HCT116 (cell line): ENCODE results near the gene CTNNA1. TPM values are rescaled to one million over a fixed set of nuclear protein-coding genes. Genes with fewer than 3 reads are reported as not detected.

Experiments used
- ATAC-seq: fragments of 200-7000 bp; cut with Tn5 transposase; 2 replicates; pipeline ENCODE4 v1.9.1; 2020; ENCODE audit warnings: mild to moderate bottlenecking, moderate library complexity
- BruUV-seq: library from RNA; stranded (reverse); fragments of 400-500 nt; replicated peaks from 2 replicates; lab custom pipeline; 2021; lab: Mats Ljungman, UMichigan
- CTCF ChIA-PET: fragments of 300-600 bp; sonication (Branson Sonifier 250); formaldehyde crosslinking; loops from one replicate; lab custom pipeline; 2021; ENCODE audit warnings: antibody characterized with exemption; lab: Charles Lee
- POLR2A ChIA-PET: fragments of 300-600, 350-600 bp; sonication (Branson Sonifier 250); formaldehyde crosslinking; loops from one replicate; lab custom pipeline; 2021; ENCODE audit warnings: antibody characterized with exemption; lab: Charles Lee
- RAD21 ChIA-PET, 2 experiments: fragments of 300-600 bp; sonication (Branson Sonifier 250); formaldehyde crosslinking; loops; one replicate each; lab custom pipeline; 2023; ENCODE audit warnings: low total read pairs in 2 of 2; ENCODE audit not compliant: uncharacterized antibody in 2 of 2, unreplicated experiment in 2 of 2, low non-redundant PET in 1 of 2; lab: Charles Lee
- DNase-seq: peaks from one replicate; pipeline ENCODE4 v3.0.0-alpha.2; 2010; ENCODE audit warnings: low read depth, low spot score
- H2AFZ ChIP-seq: fragments of 200-600 bp; shearing (Covaris generic), sonication (generic); 2 replicates; pipeline ENCODE4 v1.6.1; 2017; ENCODE audit warnings: low read depth, mixed run types, mixed read lengths, antibody characterized with exemption, low read length; ENCODE audit not compliant: poor library complexity, severe bottlenecking
- H3K27ac ChIP-seq: 2 replicates; pipeline ENCODE4 v1.5.1; 2012; ENCODE audit warnings: low read depth, low read length
- H3K27me3 ChIP-seq: fragments of 200-600 bp; sonication (generic); 2 replicates; pipeline ENCODE4 v1.6.1; 2016; ENCODE audit warnings: mixed run types, low read length, mixed read lengths; ENCODE audit not compliant: insufficient read depth
- H3K36me3 ChIP-seq, 2 experiments: fragments of 200-500 bp in 1 of 2; fragments of 200-600 bp in 1 of 2; sonication (Bioruptor generic) in 1 of 2; sonication (generic) in 1 of 2; 2 replicates each; pipeline versions ENCODE4 v1.5.1 to v1.6.1; 2014 to 2016; ENCODE audit warnings: low read length in 2 of 2, inconsistent platforms in 1 of 2, mixed read lengths in 1 of 2, mixed run types in 1 of 2; ENCODE audit not compliant: insufficient read depth in 2 of 2, control insufficient read depth in 1 of 2
- H3K4me1 ChIP-seq, 2 experiments: fragments of 200-600 bp in 1 of 2; sonication (generic) in 1 of 2; 2 replicates each; pipeline versions ENCODE4 v1.5.1 to v1.6.1; 2012 to 2017; ENCODE audit warnings: low read length in 2 of 2, inconsistent platforms in 1 of 2, mild to moderate bottlenecking in 1 of 2, mixed read lengths in 1 of 2, mixed run types in 1 of 2, moderate library complexity in 1 of 2; ENCODE audit not compliant: insufficient read depth in 2 of 2, control insufficient read depth in 1 of 2
- H3K4me2 ChIP-seq: fragments of 200-600 bp; sonication (generic); 2 replicates; pipeline ENCODE4 v1.6.1; 2017; ENCODE audit warnings: mixed run types, low read length, mixed read lengths
- H3K4me3 ChIP-seq, 2 experiments: fragments of 200-600 bp in 1 of 2; sonication (generic) in 1 of 2; replicated peaks in 1 of 2; 2 replicates each; pipeline ENCODE4 v1.5.1; 2011 to 2016; ENCODE audit warnings: low read length in 2 of 2, control low read depth in 1 of 2, low read depth in 1 of 2, mild to moderate bottlenecking in 1 of 2, mixed read lengths in 1 of 2, mixed run types in 1 of 2
- H3K79me2 ChIP-seq: fragments of 200-600 bp; sonication (generic); 2 replicates; pipeline ENCODE4 v1.6.1; 2017; ENCODE audit warnings: mild to moderate bottlenecking, mixed run types, low read length, moderate library complexity, mixed read lengths; ENCODE audit not compliant: insufficient read depth
- H3K9ac ChIP-seq: fragments of 200-600 bp; sonication (generic); 2 replicates; pipeline ENCODE4 v1.6.1; 2016; ENCODE audit warnings: low read length, mixed read lengths
- H3K9me2 ChIP-seq: fragments of 200-600 bp; sonication (generic), shearing (Covaris generic); 2 replicates; pipeline ENCODE4 v1.6.1; 2017; ENCODE audit warnings: mixed run types, mild to moderate bottlenecking, moderate library complexity; ENCODE audit not compliant: insufficient read depth
- H3K9me3 ChIP-seq, 2 experiments: fragments of 200-500 bp in 1 of 2; fragments of 200-600 bp in 1 of 2; sonication (Bioruptor generic) in 1 of 2; sonication (generic) in 1 of 2; 2 replicates each; pipeline ENCODE4 v1.6.1; 2014 to 2017; ENCODE audit warnings: low read length in 2 of 2, mixed read lengths in 2 of 2, inconsistent platforms in 1 of 2, low read depth in 1 of 2, mild to moderate bottlenecking in 1 of 2, mixed run types in 1 of 2, moderate library complexity in 1 of 2; ENCODE audit not compliant: control insufficient read depth in 1 of 2, insufficient read depth in 1 of 2
- H4K20me1 ChIP-seq: fragments of 200-600 bp; sonication (generic), shearing (Covaris generic); 2 replicates; pipeline ENCODE4 v1.6.1; 2017; ENCODE audit warnings: mixed run types, mild to moderate bottlenecking, moderate library complexity; ENCODE audit not compliant: insufficient read depth
- CBX3 ChIP-seq: IDR thresholded peaks from 2 replicates; pipeline ENCODE4 v1.6.1; 2012; ENCODE audit warnings: low read depth
- CEBPB ChIP-seq: IDR thresholded peaks from 2 replicates; pipeline ENCODE4 v1.6.1; 2012; ENCODE audit warnings: low read depth
- EZH2 ChIP-seq: fragments of 200-600 bp; sonication (generic); IDR thresholded peaks from 2 replicates; pipeline ENCODE4 v1.6.1; 2017; ENCODE audit warnings: antibody characterized with exemption, mixed run types
- FOSL1 ChIP-seq: IDR thresholded peaks from 2 replicates; pipeline ENCODE4 v1.6.1; 2012; ENCODE audit warnings: low read depth
- JUND ChIP-seq: IDR thresholded peaks from 2 replicates; pipeline ENCODE4 v1.6.1; 2012
- POLR2A ChIP-seq: IDR thresholded peaks from 2 replicates; pipeline ENCODE4 v1.7.0; 2011; ENCODE audit warnings: borderline replicate concordance; ENCODE audit not compliant: insufficient read depth, insufficient read length; ENCODE audit errors: extremely low read depth
- POLR2AphosphoS5 ChIP-seq: IDR thresholded peaks from 2 replicates; pipeline ENCODE4 v1.6.1; 2011; ENCODE audit warnings: mild to moderate bottlenecking, low read depth, low read length, moderate library complexity
- RAD21 ChIP-seq: IDR thresholded peaks from 2 replicates; pipeline ENCODE4 v1.6.1; 2012; ENCODE audit warnings: low read depth, mild to moderate bottlenecking
- SIN3A ChIP-seq: IDR thresholded peaks from 2 replicates; pipeline ENCODE4 v1.6.1; 2012; ENCODE audit warnings: low read depth
- SRF ChIP-seq: IDR thresholded peaks from 2 replicates; pipeline ENCODE4 v1.6.1; 2012; ENCODE audit warnings: low read depth
- TCF7L2 ChIP-seq: IDR thresholded peaks from 2 replicates; pipeline ENCODE4 v1.7.0; 2011; ENCODE audit warnings: borderline replicate concordance, inconsistent platforms; ENCODE audit not compliant: insufficient read depth, insufficient read length; ENCODE audit errors: extremely low read depth
- YY1 ChIP-seq: IDR thresholded peaks from 2 replicates; pipeline ENCODE4 v1.6.1; 2011; ENCODE audit warnings: low read length, low read depth, moderate library complexity, mild to moderate bottlenecking; ENCODE audit not compliant: insufficient replicate concordance; ENCODE audit errors: extremely low read depth
- ZFX ChIP-seq: fragments of 450-650 bp; IDR thresholded peaks from 2 replicates; pipeline ENCODE4 v1.6.1; 2017
- intact Hi-C: fragments of 100-400 bp; cut with micrococcal nuclease; formaldehyde crosslinking; loops from 2 replicates; pipeline ENCODE4 v1.10.0; 2022
- total RNA-seq: library from RNA; stranded (reverse); gene quantifications from one replicate; pipeline ENCODE4 v1.2.1, GENCODE V29; 2021; ENCODE audit not compliant: unreplicated experiment
- TF ChIP-seq, protein P1 (sequence below): IDR thresholded peaks from 2 replicates; pipeline ENCODE4 v1.6.1; 2011; ENCODE audit warnings: mild to moderate bottlenecking, low read length, moderate library complexity; ENCODE audit not compliant: insufficient replicate concordance; ENCODE audit errors: extremely low read depth
- TF ChIP-seq, protein P2 (sequence below), 3 experiments: fragments of 200-600 bp in 1 of 3; sonication (generic) in 1 of 3; IDR thresholded peaks in 2 of 3; conservative IDR thresholded peaks in 1 of 3; 2 replicates each; pipeline ENCODE4 v1.5.1; 2012 to 2017; ENCODE audit warnings: low read depth in 2 of 3, low read length in 2 of 3, antibody characterized with exemption in 1 of 3, borderline replicate concordance in 1 of 3, control low read depth in 1 of 3, mild to moderate bottlenecking in 1 of 3, mixed read lengths in 1 of 3, mixed run types in 1 of 3, moderate library complexity in 1 of 3; ENCODE audit not compliant: insufficient read depth in 1 of 3
- TF ChIP-seq, protein P3 (sequence below): IDR thresholded peaks from 2 replicates; pipeline ENCODE4 v1.6.1; 2012; ENCODE audit warnings: low read depth

Gene CTNNA1
- total RNA-seq, 1 experiment from 2014 or later = 313 TPM

DNA sequence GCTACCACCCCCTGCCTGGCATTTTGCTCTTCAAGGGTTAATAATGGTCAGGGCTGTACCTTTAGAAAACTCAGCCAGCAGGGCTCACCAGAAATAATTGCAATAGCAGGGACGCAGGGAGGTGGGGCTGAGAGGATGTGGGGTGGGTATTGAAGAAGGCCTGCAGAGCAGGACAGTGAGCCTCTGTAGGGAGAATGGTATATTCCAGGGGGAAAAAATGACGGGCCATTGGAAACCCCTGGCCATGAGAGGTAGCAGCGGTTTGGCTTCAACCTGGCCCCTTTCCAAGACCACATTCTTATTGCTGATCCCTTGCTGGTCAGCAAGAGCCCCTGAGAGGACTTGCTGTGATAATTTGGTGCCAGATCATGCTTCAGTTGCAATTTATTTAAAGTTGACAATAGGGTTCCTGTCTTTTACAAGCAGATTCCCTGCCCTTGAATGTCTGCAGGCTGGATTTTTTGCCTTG is 36.7 kb upstream of the CTNNA1 start (continued):
- TF ChIP-seq, protein P1, sequence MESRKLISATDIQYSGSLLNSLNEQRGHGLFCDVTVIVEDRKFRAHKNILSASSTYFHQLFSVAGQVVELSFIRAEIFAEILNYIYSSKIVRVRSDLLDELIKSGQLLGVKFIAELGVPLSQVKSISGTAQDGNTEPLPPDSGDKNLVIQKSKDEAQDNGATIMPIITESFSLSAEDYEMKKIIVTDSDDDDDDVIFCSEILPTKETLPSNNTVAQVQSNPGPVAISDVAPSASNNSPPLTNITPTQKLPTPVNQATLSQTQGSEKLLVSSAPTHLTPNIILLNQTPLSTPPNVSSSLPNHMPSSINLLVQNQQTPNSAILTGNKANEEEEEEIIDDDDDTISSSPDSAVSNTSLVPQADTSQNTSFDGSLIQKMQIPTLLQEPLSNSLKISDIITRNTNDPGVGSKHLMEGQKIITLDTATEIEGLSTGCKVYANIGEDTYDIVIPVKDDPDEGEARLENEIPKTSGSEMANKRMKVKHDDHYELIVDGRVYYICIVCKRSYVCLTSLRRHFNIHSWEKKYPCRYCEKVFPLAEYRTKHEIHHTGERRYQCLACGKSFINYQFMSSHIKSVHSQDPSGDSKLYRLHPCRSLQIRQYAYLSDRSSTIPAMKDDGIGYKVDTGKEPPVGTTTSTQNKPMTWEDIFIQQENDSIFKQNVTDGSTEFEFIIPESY = no peak
- TF ChIP-seq SRF (no peak), JUND (no peak), CBX3 (no peak)

DNA sequence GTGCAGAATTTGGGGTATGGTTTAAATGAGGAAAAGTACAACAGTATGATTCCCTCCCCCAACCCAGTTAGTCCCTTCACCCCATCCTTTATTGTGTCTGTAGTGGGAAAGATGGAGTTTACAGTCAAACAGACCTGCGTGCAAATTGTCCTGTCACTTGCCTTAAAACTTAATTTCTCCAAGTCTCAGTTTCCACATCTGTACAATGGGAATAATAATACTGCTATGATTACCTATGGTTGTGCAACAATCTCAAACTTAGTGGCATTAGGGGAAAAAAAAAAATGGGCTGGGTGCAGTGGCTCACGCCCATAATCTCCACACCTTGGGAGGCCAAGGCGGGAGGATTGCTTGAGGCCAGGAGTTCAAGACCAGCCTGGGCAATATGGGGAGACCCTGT is 35.8 kb upstream of the CTNNA1 start:
- no TSS peak for BruUV-seq
- ATAC-seq (no peak), DNase-seq (no peak)
- Histone ChIP-seq H3K9ac (no peak overlapping the region), H3K27ac (no peak overlapping the region), H3K4me3 (no peak overlapping the region), H3K27me3 (no peaks in the 10 kb centered on the region), H3K79me2 (no peaks in the 10 kb centered on the region), H3K9me3 (no peaks in the 10 kb centered on the region), H3K4me1 (peaks cover 12 to 23% of the 10 kb centered on the region in 2 experiments), H3K9me2 (no peaks in the 10 kb centered on the region), H4K20me1 (no peaks in the 10 kb centered on the region), H3K4me2 (no peak overlapping the region), H3K36me3 (no peaks in the 10 kb centered on the region), H2AFZ (no peak overlapping the region)
- CTCF ChIA-PET = no interaction called here
- RAD21 ChIA-PET = no interaction called here
- POLR2A ChIA-PET = no interaction called here
- intact Hi-C loops = no loop called here
- TF ChIP-seq SIN3A (no peak), ZFX (no peak), YY1 (no peak), CBX3 (no peak), POLR2A (no peak), RAD21 (no peak), SRF (no peak), FOSL1 (no peak), POLR2AphosphoS5 (no peak), EZH2 (no peak), TCF7L2 (no peak), JUND (no peak), CEBPB (no peak)
- TF ChIP-seq, protein P1 = no peak
- TF ChIP-seq, protein P2, sequence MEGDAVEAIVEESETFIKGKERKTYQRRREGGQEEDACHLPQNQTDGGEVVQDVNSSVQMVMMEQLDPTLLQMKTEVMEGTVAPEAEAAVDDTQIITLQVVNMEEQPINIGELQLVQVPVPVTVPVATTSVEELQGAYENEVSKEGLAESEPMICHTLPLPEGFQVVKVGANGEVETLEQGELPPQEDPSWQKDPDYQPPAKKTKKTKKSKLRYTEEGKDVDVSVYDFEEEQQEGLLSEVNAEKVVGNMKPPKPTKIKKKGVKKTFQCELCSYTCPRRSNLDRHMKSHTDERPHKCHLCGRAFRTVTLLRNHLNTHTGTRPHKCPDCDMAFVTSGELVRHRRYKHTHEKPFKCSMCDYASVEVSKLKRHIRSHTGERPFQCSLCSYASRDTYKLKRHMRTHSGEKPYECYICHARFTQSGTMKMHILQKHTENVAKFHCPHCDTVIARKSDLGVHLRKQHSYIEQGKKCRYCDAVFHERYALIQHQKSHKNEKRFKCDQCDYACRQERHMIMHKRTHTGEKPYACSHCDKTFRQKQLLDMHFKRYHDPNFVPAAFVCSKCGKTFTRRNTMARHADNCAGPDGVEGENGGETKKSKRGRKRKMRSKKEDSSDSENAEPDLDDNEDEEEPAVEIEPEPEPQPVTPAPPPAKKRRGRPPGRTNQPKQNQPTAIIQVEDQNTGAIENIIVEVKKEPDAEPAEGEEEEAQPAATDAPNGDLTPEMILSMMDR (IDR thresholded peaks at IDR 0.05 in 2 of 3, conservative IDR thresholded peaks at IDR 0.05 in 1 of 3; ENCODE audit: borderline replicate concordance in 1 of 3, insufficient read depth in 1 of 3, low read depth in 2 of 3, low read length in 2 of 3) = no peak
- TF ChIP-seq, protein P3, sequence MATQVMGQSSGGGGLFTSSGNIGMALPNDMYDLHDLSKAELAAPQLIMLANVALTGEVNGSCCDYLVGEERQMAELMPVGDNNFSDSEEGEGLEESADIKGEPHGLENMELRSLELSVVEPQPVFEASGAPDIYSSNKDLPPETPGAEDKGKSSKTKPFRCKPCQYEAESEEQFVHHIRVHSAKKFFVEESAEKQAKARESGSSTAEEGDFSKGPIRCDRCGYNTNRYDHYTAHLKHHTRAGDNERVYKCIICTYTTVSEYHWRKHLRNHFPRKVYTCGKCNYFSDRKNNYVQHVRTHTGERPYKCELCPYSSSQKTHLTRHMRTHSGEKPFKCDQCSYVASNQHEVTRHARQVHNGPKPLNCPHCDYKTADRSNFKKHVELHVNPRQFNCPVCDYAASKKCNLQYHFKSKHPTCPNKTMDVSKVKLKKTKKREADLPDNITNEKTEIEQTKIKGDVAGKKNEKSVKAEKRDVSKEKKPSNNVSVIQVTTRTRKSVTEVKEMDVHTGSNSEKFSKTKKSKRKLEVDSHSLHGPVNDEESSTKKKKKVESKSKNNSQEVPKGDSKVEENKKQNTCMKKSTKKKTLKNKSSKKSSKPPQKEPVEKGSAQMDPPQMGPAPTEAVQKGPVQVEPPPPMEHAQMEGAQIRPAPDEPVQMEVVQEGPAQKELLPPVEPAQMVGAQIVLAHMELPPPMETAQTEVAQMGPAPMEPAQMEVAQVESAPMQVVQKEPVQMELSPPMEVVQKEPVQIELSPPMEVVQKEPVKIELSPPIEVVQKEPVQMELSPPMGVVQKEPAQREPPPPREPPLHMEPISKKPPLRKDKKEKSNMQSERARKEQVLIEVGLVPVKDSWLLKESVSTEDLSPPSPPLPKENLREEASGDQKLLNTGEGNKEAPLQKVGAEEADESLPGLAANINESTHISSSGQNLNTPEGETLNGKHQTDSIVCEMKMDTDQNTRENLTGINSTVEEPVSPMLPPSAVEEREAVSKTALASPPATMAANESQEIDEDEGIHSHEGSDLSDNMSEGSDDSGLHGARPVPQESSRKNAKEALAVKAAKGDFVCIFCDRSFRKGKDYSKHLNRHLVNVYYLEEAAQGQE = no peak
